OCI-LY3 (cell line): Measurements from ENCODE around the gene RPL10A.

Experiments used
- H2AFZ ChIP-seq: fragments of 200-600, 300-600 bp; shearing (Covaris generic); 2 replicates; pipeline ENCODE4 v1.6.0; 2014; ENCODE audit warnings: antibody characterized with exemption, low read depth, low read length
- H3K27ac ChIP-seq: fragments of 200-600, 300-600 bp; sonication (generic); 2 replicates; pipeline ENCODE4 v1.5.1; 2014; ENCODE audit warnings: mild to moderate bottlenecking, low read length, moderate library complexity, mixed read lengths
- H3K27me3 ChIP-seq: fragments of 200-600, 300-600 bp; sonication (generic); 2 replicates; pipeline ENCODE4 v1.6.1; 2014; ENCODE audit warnings: low read depth, low read length, mixed read lengths
- H3K36me3 ChIP-seq: fragments of 200-600, 300-600 bp; sonication (generic); replicated peaks from 2 replicates; pipeline ENCODE3; 2014; ENCODE audit warnings: low read depth, low read length, mixed read lengths
- H3K4me1 ChIP-seq: fragments of 300-600, 200-600 bp; sonication (generic); 2 replicates; pipeline ENCODE4 v1.6.1; 2014; ENCODE audit warnings: low read length, mixed read lengths
- H3K4me2 ChIP-seq: fragments of 200-600, 300-600 bp; sonication (generic); 2 replicates; pipeline ENCODE4 v1.6.1; 2014; ENCODE audit warnings: low read length, mixed read lengths
- H3K4me3 ChIP-seq: fragments of 300-600, 200-600 bp; sonication (generic); 2 replicates; pipeline ENCODE4 v1.5.1; 2014; ENCODE audit warnings: antibody characterized with exemption, mild to moderate bottlenecking, low read length, moderate library complexity
- H3K79me2 ChIP-seq: fragments of 300-600, 200-600 bp; shearing (Covaris generic); 2 replicates; pipeline ENCODE4 v1.6.1; 2014; ENCODE audit warnings: mild to moderate bottlenecking, low read length, mixed read lengths
- H3K9ac ChIP-seq: fragments of 300-600, 200-600 bp; shearing (Covaris generic); 2 replicates; pipeline ENCODE4 v1.6.0; 2014; ENCODE audit warnings: mild to moderate bottlenecking, low read length, moderate library complexity
- H3K9me3 ChIP-seq: fragments of 200-600, 300-600 bp; shearing (Covaris generic); 2 replicates; pipeline ENCODE4 v1.6.1; 2014; ENCODE audit warnings: low read length, mixed read lengths; ENCODE audit not compliant: insufficient read depth
- H4K20me1 ChIP-seq: fragments of 200-600, 300-600 bp; sonication (generic); 2 replicates; pipeline ENCODE4 v1.6.1; 2016; ENCODE audit warnings: low read length, mixed read lengths; ENCODE audit not compliant: insufficient read depth
- CTCF ChIP-seq: fragments of 200-600, 300-600 bp; sonication (generic); IDR thresholded peaks from 2 replicates; pipeline ENCODE4 v1.5.1; 2014; ENCODE audit warnings: antibody characterized with exemption, low read length, low read depth
- EZH2phosphoT487 ChIP-seq: fragments of 200-600 bp; shearing (Covaris generic); IDR thresholded peaks from 2 replicates; pipeline ENCODE4 v1.6.1; 2018; ENCODE audit warnings: antibody characterized with exemption, mixed run types, low read depth

RPL10A gene

GRCh38 chr6:35489995-35490791 is 22.0 kb downstream of the RPL10A start:
- Histone ChIP-seq H3K9ac (peak overlapping the region; percentile 35), H3K36me3 (no peaks in the 10 kb centered on the region), H3K4me2 (peak overlapping the region; percentile 77), H4K20me1 (no peaks in the 10 kb centered on the region), H3K9me3 (no peaks in the 10 kb centered on the region), H3K79me2 (no peaks in the 10 kb centered on the region), H3K4me3 (peak overlapping the region; percentile 61), H2AFZ (0 out of 2 replicates have a peak overlapping the region, but pooled peaks have one; percentile 21), H3K27me3 (peaks cover 17% of the 10 kb centered on the region; the same call in 1 of the 2 replicates), H3K4me1 (peaks cover 19% of the 10 kb centered on the region), H3K27ac (no peak overlapping the region)
- no peak for TF ChIP-seq EZH2phosphoT487
- no peak for TF ChIP-seq CTCF

DNA sequence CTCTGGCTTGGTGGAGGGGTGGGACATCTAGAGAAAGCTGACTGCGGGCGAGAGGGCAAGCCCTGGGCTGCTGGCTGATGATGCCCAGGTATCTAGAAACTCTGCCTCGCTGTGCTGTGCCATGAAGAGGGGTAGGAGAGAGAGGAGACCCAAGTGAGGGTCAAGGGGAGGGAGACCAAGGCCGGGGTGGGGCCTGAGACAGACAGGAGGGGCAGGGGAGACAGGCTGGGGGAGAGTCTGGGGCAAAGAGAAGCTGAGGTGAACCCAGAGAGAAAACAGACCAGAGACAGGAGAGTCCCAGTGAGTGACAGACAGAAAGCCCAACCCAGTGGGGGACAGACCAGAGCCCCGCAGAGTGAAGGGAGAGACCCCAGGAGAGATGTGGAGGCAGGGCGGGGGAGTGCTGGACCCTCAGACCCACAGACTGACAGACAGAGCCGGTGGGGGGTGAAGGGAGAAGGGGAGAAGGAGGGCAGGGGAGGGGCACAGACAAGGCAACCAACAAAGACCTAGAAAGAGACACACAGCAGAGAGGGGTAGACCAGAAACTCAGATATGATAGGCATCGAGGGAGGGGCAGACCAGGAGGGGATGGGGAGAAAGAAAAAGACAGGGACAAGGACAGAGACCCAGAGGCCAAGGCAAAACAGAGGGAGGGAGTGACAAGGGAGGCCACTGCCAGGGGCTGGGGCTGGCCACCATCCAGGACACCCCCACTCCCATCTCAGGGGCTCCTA is 22.8 kb downstream of the RPL10A start:
- no peak for TF ChIP-seq CTCF
- no peak for TF ChIP-seq EZH2phosphoT487
- peaks cover 17% of the 10 kb centered on the region; the same call in 1 of the 2 replicates for H3K27me3 ChIP-seq
- no peaks in the 10 kb centered on the region for H3K79me2 ChIP-seq
- H3K9ac ChIP-seq, result no peak overlapping the region
- H4K20me1 ChIP-seq, result no peaks in the 10 kb centered on the region
- peaks cover 19% of the 10 kb centered on the region for H3K4me1 ChIP-seq
- H3K4me3 ChIP-seq, result peak overlapping the region; percentile 61
- no peak overlapping the region for H3K27ac ChIP-seq
- H3K9me3 ChIP-seq, result no peaks in the 10 kb centered on the region
- H3K4me2 ChIP-seq, result peak overlapping the region; percentile 77
- H2AFZ ChIP-seq, result no peak overlapping the region
- H3K36me3 ChIP-seq, result no peaks in the 10 kb centered on the region

- no peak overlapping the region for H2AFZ ChIP-seq
- no peak overlapping the region for H3K27ac ChIP-seq
- H3K79me2 ChIP-seq, result no peaks in the 10 kb centered on the region
- H4K20me1 ChIP-seq, result no peaks in the 10 kb centered on the region
- H3K27me3 ChIP-seq, result peaks cover 17% of the 10 kb centered on the region; the same call in 1 of the 2 replicates
- H3K36me3 ChIP-seq, result no peaks in the 10 kb centered on the region
- H3K4me3 ChIP-seq, result no peak overlapping the region
- H3K4me1 ChIP-seq, result peaks cover 19% of the 10 kb centered on the region
- no peak overlapping the region for H3K9ac ChIP-seq
- H3K4me2 ChIP-seq, result no peak overlapping the region
- TF ChIP-seq CTCF, result no peak
- no peak for TF ChIP-seq EZH2phosphoT487
- no peaks in the 10 kb centered on the region for H3K9me3 ChIP-seq
Observed at GRCh38 chr6:35491558-35492257, 23.5 kb downstream of the RPL10A start.
